GM23338 (cell line): ENCODE measurements around the gene CTU2. TPM values are rescaled to one million over a fixed set of nuclear protein-coding genes. Genes with fewer than 3 reads are reported as not detected.

Experiments used
- CREB1 ChIP-seq: fragments of 250-450 bp; sonication (Bioruptor Pico); IDR thresholded peaks from 2 replicates; pipeline ENCODE4 v1.5.0; 2020; ENCODE audit warnings: low read depth, mild to moderate bottlenecking, moderate library complexity
- ETS1 ChIP-seq: IDR thresholded peaks from 2 replicates; pipeline ENCODE4 v1.6.1; 2016; ENCODE audit warnings: antibody characterized with exemption
- JUNB ChIP-seq: IDR thresholded peaks from one replicate; pipeline ENCODE4 v1.6.1; 2016; ENCODE audit warnings: antibody characterized with exemption; ENCODE audit not compliant: unreplicated experiment
- ZNF331 ChIP-seq: fragments of 250-450 bp; sonication (Bioruptor Pico); IDR thresholded peaks from 2 replicates; pipeline ENCODE4 v1.5.0; 2020; ENCODE audit warnings: low read depth, mild to moderate bottlenecking, moderate library complexity
- polyA plus RNA-seq: library from polyadenylated mRNA; unstranded; fragments of >200 nt; fragmentation: Nextera tagmentation; extraction: Ambion mirVana; gene quantifications from 2 replicates; pipeline ENCODE4 v1.2.1, GENCODE V29; 2016
- total RNA-seq: library from RNA; depleted of rRNA; stranded (reverse); fragments of >200 nt; shearing (Covaris generic); gene quantifications from 2 replicates; pipeline ENCODE4 v1.2.3, GENCODE V29; 2014
- TF ChIP-seq, protein P1 (sequence below): fragments of 250-450 bp; sonication (Bioruptor Pico); IDR thresholded peaks from 2 replicates; pipeline ENCODE4 v1.5.0; 2020; ENCODE audit warnings: mild to moderate bottlenecking, moderate library complexity
- TF ChIP-seq, protein P2 (sequence below), 2 experiments: fragments of 200-600 bp in 1 of 2; sonication (generic) in 1 of 2; conservative IDR thresholded peaks; 2 replicates each; pipeline versions ENCODE4 v1.5.1 to v1.6.1; 2016 to 2017; ENCODE audit warnings: antibody characterized with exemption in 2 of 2, low read depth in 2 of 2, mild to moderate bottlenecking in 2 of 2, moderate library complexity in 1 of 2

CTU2 gene
- total and polyA plus RNA-seq, 2 experiments from 2014 or later, result 22.3 to 25.7 TPM

GRCh38 chr16:88713054-88713453 is 6.8 kb downstream of the CTU2 start (continued):
- TF ChIP-seq, protein P1, sequence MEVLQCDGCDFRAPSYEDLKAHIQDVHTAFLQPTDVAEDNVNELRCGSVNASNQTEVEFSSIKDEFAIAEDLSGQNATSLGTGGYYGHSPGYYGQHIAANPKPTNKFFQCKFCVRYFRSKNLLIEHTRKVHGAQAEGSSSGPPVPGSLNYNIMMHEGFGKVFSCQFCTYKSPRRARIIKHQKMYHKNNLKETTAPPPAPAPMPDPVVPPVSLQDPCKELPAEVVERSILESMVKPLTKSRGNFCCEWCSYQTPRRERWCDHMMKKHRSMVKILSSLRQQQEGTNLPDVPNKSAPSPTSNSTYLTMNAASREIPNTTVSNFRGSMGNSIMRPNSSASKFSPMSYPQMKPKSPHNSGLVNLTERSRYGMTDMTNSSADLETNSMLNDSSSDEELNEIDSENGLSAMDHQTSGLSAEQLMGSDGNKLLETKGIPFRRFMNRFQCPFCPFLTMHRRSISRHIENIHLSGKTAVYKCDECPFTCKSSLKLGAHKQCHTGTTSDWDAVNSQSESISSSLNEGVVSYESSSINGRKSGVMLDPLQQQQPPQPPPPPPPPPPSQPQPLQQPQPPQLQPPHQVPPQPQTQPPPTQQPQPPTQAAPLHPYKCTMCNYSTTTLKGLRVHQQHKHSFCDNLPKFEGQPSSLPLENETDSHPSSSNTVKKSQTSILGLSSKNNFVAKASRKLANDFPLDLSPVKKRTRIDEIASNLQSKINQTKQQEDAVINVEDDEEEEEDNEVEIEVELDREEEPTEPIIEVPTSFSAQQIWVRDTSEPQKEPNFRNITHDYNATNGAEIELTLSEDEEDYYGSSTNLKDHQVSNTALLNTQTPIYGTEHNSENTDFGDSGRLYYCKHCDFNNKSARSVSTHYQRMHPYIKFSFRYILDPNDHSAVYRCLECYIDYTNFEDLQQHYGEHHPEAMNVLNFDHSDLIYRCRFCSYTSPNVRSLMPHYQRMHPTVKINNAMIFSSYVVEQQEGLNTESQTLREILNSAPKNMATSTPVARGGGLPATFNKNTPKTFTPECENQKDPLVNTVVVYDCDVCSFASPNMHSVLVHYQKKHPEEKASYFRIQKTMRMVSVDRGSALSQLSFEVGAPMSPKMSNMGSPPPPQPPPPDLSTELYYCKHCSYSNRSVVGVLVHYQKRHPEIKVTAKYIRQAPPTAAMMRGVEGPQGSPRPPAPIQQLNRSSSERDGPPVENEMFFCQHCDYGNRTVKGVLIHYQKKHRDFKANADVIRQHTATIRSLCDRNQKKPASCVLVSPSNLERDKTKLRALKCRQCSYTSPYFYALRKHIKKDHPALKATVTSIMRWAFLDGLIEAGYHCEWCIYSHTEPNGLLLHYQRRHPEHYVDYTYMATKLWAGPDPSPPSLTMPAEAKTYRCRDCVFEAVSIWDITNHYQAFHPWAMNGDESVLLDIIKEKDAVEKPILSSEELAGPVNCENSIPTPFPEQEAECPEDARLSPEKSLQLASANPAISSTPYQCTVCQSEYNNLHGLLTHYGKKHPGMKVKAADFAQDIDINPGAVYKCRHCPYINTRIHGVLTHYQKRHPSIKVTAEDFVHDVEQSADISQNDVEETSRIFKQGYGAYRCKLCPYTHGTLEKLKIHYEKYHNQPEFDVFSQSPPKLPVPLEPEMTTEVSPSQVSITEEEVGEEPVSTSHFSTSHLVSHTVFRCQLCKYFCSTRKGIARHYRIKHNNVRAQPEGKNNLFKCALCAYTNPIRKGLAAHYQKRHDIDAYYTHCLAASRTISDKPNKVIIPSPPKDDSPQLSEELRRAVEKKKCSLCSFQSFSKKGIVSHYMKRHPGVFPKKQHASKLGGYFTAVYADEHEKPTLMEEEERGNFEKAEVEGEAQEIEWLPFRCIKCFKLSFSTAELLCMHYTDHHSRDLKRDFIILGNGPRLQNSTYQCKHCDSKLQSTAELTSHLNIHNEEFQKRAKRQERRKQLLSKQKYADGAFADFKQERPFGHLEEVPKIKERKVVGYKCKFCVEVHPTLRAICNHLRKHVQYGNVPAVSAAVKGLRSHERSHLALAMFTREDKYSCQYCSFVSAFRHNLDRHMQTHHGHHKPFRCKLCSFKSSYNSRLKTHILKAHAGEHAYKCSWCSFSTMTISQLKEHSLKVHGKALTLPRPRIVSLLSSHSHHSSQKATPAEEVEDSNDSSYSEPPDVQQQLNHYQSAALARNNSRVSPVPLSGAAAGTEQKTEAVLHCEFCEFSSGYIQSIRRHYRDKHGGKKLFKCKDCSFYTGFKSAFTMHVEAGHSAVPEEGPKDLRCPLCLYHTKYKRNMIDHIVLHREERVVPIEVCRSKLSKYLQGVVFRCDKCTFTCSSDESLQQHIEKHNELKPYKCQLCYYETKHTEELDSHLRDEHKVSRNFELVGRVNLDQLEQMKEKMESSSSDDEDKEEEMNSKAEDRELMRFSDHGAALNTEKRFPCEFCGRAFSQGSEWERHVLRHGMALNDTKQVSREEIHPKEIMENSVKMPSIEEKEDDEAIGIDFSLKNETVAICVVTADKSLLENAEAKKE (CRISPR knock-in tag), result no peak
- TF ChIP-seq ZNF331 (CRISPR knock-in tag) (no peak), CREB1 (no peak), ETS1 (no peak), JUNB (no peak)
- TF ChIP-seq, protein P2, sequence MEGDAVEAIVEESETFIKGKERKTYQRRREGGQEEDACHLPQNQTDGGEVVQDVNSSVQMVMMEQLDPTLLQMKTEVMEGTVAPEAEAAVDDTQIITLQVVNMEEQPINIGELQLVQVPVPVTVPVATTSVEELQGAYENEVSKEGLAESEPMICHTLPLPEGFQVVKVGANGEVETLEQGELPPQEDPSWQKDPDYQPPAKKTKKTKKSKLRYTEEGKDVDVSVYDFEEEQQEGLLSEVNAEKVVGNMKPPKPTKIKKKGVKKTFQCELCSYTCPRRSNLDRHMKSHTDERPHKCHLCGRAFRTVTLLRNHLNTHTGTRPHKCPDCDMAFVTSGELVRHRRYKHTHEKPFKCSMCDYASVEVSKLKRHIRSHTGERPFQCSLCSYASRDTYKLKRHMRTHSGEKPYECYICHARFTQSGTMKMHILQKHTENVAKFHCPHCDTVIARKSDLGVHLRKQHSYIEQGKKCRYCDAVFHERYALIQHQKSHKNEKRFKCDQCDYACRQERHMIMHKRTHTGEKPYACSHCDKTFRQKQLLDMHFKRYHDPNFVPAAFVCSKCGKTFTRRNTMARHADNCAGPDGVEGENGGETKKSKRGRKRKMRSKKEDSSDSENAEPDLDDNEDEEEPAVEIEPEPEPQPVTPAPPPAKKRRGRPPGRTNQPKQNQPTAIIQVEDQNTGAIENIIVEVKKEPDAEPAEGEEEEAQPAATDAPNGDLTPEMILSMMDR (conservative IDR thresholded peaks at IDR 0.05; ENCODE audit: low read depth in 2 of 2), result no peak
